GM10248 (cell line): ENCODE measurements around the gene GAB4.

ENCODE experiments used
- CTCF ChIA-PET: fragments of 300-600 bp; sonication (Branson Sonifier 250); formaldehyde crosslinking; extraction: SDS; loops from one replicate; lab custom pipeline; 2021; ENCODE audit warnings: antibody characterized with exemption; lab: Yijun Ruan, JAX
- POLR2A ChIA-PET: fragments of 350-650 bp; sonication (Branson Sonifier 250); formaldehyde crosslinking; extraction: SDS; loops from one replicate; lab custom pipeline; 2020; ENCODE audit warnings: antibody characterized with exemption; lab: Yijun Ruan, JAX
- DNase-seq: peaks from one replicate; pipeline ENCODE4 v3.0.0; 2012; ENCODE audit errors: extremely low spot score
- CTCF ChIP-seq: IDR thresholded peaks from 2 replicates; pipeline ENCODE4 v1.5.1; 2012; ENCODE audit warnings: mild to moderate bottlenecking, low read depth; ENCODE audit errors: extremely low read depth, missing control alignments, control extremely low read depth

Gene GAB4

GRCh38 chr22:16914006-16914405 lies 94.0 kb downstream of the GAB4 start:
- DNase-seq, result no peak
- POLR2A ChIA-PET, result no interaction called here
- CTCF ChIA-PET, result interaction anchor here (1.1 to 1.2 kb wide), 3 partner anchors 12 to 588 kb away, joined by 5 read pairs; no protein-coding TSS in a partner anchor
- TF ChIP-seq CTCF, result no peak

- no peak for DNase-seq
- CTCF ChIA-PET, result interaction anchor here (0.9 kb wide), 1 partner anchor 146 kb away, joined by 3 read pairs; no protein-coding TSS in a partner anchor
- POLR2A ChIA-PET, result no interaction called here
- no peak for TF ChIP-seq CTCF
These were observed 95.7 kb downstream of the GAB4 start for GRCh38 chr22:16912281-16912680.
